Measurements from ENCODE around the gene TRIP6.

The TRIP6 gene

GRCh38 chr7:100825751-100826513 is 41.3 kb upstream of the TRIP6 start:
- ChIA-PET CTCF (interaction anchor here (0.5 to 1.2 kb wide), 2 partner anchors 120 to 217 kb away, joined by 3 read pairs; partner anchors contain the start of gene POP7), POLR2A (interaction anchor here (0.6 to 2.5 kb wide), 3 partner anchors 11 to 120 kb away, joined by 3 to 21 read pairs (median 7); partner anchors contain the start of genes POP7 and SLC12A9)
- DNase-seq (ENCODE audit: extremely low spot score): no peak

GRCh38 chr7:100826514-100827329 is 40.5 kb upstream of the TRIP6 start:
- no peak for TF ChIP-seq FOXA1 (IDR thresholded peaks at IDR 0.05)
- TF ChIP-seq FOXM1 (IDR thresholded peaks at IDR 0.05; ENCODE audit: borderline replicate concordance): 0 out of 2 replicates have a peak, but pooled peaks have one; percentile 36
- TF ChIP-seq ZNF384 (IDR thresholded peaks at IDR 0.05): no peak
- no peak for TF ChIP-seq NFRKB (IDR thresholded peaks at IDR 0.05)
- no peak for TF ChIP-seq LEF1 (IDR thresholded peaks at IDR 0.05; ENCODE audit: borderline replicate concordance)
- TF ChIP-seq SUZ12 (IDR thresholded peaks at IDR 0.05): no peak
- TF ChIP-seq FOXK2 (IDR thresholded peaks at IDR 0.05): no peak
- ChIA-PET CTCF (interaction anchor here (0.6 to 1.2 kb wide), 3 partner anchors 16 to 121 kb away, joined by 3 read pairs; partner anchors contain the start of gene POP7), POLR2A (interaction anchor here (0.5 to 3.2 kb wide), 14 partner anchors 10 to 121 kb away, joined by 3 to 27 read pairs (median 6); partner anchors contain the start of genes POP7, SLC12A9, SRRT and TRIP6)
- no peak for DNase-seq (ENCODE audit: extremely low spot score)

More at GRCh38 chr7:100825751-100826513, 41.3 kb upstream of the TRIP6 start:
- no peak for TF ChIP-seq SUZ12 (IDR thresholded peaks at IDR 0.05)
- no peak for TF ChIP-seq HDGF (IDR thresholded peaks at IDR 0.05; ENCODE audit: borderline replicate concordance)
- TF ChIP-seq ARNT (IDR thresholded peaks at IDR 0.05): no peak
- TF ChIP-seq L3MBTL2 (conservative IDR thresholded peaks at IDR 0.05): no peak
- TF ChIP-seq FOXA1 (IDR thresholded peaks at IDR 0.05): no peak
- TF ChIP-seq BHLHE40 (IDR thresholded peaks at IDR 0.05; ENCODE audit: borderline replicate concordance): no peak
- no peak for TF ChIP-seq ELF4 (IDR thresholded peaks at IDR 0.05)
- no peak for TF ChIP-seq LEF1 (IDR thresholded peaks at IDR 0.05; ENCODE audit: borderline replicate concordance)
- TF ChIP-seq TARDBP (IDR thresholded peaks at IDR 0.05): no peak
- TF ChIP-seq FOXM1 (IDR thresholded peaks at IDR 0.05; ENCODE audit: borderline replicate concordance): no peak

GRCh38 chr7:100827330-100828226 is 39.6 kb upstream of the TRIP6 start, which contains the start of gene EPHB4:
Gene EPHB4 (minus strand): TSS chr7:100827523. CDS start chr7:100827030, 493 bp downstream.
- TF ChIP-seq FOXA1 (IDR thresholded peaks at IDR 0.05): no peak
- TF ChIP-seq L3MBTL2 (conservative IDR thresholded peaks at IDR 0.05): peak; percentile 26; the same call in 1 of the 2 replicates
- POLR2A ChIA-PET: interaction anchor here (0.5 to 3.2 kb wide), 14 partner anchors 9 to 122 kb away, joined by 3 to 27 read pairs (median 5); partner anchors contain the start of genes POP7, SLC12A9, SRRT and TRIP6
- CTCF ChIA-PET: interaction anchor here (0.6 to 0.9 kb wide), 4 partner anchors 16 to 120 kb away, joined by 3 to 8 read pairs (median 4); no protein-coding TSS in a partner anchor
- DNase-seq (ENCODE audit: extremely low spot score): peak; percentile 85

- POLR2A ChIA-PET: interaction anchor here (1.1 to 3.2 kb wide), 2 partner anchors 23 to 46 kb away, joined by 3 to 27 read pairs; partner anchors contain the start of genes SLC12A9 and SRRT
- CTCF ChIA-PET: no interaction called here
- TF ChIP-seq ZNF384 (IDR thresholded peaks at IDR 0.05) (no peak), BHLHE40 (IDR thresholded peaks at IDR 0.05; ENCODE audit: borderline replicate concordance) (no peak), FOXM1 (IDR thresholded peaks at IDR 0.05; ENCODE audit: borderline replicate concordance) (no peak), PKNOX1 (IDR thresholded peaks at IDR 0.05) (no peak), SUZ12 (IDR thresholded peaks at IDR 0.05) (no peak), SP1 (IDR thresholded peaks at IDR 0.05) (no peak), FOXA1 (IDR thresholded peaks at IDR 0.05) (no peak), ELF4 (IDR thresholded peaks at IDR 0.05) (no peak), NFRKB (IDR thresholded peaks at IDR 0.05) (no peak)
- DNase-seq (ENCODE audit: extremely low spot score): no peak
Observed at GRCh38 chr7:100829150-100829716, 38.0 kb upstream of the TRIP6 start.

- TF ChIP-seq ZNF384 (IDR thresholded peaks at IDR 0.05): no peak
- no peak for TF ChIP-seq FOXM1 (IDR thresholded peaks at IDR 0.05; ENCODE audit: borderline replicate concordance)
- no peak for TF ChIP-seq HDGF (IDR thresholded peaks at IDR 0.05; ENCODE audit: borderline replicate concordance)
- no peak for TF ChIP-seq SUZ12 (IDR thresholded peaks at IDR 0.05)
- TF ChIP-seq FOXK2 (IDR thresholded peaks at IDR 0.05): no peak
- no peak for TF ChIP-seq ARNT (IDR thresholded peaks at IDR 0.05)
- CTCF ChIA-PET: no interaction called here
- DNase-seq (ENCODE audit: extremely low spot score): no peak
- POLR2A ChIA-PET: no interaction called here
Observed at GRCh38 chr7:100830396-100830795, 36.8 kb upstream of the TRIP6 start.

- TF ChIP-seq LEF1 (IDR thresholded peaks at IDR 0.05; ENCODE audit: borderline replicate concordance): no peak
- CTCF ChIA-PET: no interaction called here
- POLR2A ChIA-PET: interaction anchor here (0.6 kb wide), 1 partner anchor 11 kb away, joined by 4 read pairs; no protein-coding TSS in a partner anchor
Observed at GRCh38 chr7:100832281-100832633, 34.9 kb upstream of the TRIP6 start.

More at GRCh38 chr7:100832281-100832633, 34.9 kb upstream of the TRIP6 start:
- DNase-seq (ENCODE audit: extremely low spot score): no peak

Measured in HEK293T (cell line).